Mesothelial cell of epicardium (in vitro differentiated cells): ENCODE results near the gene CTNNA1. TPM values are rescaled to one million over a fixed set of nuclear protein-coding genes. Genes with fewer than 3 reads are reported as not detected.

Experiments
- DNase-seq, 2 experiments: peaks; one replicate each; pipeline ENCODE4 v3.0.0; 2021; ENCODE audit warnings: low spot score in 2 of 2; ENCODE audit not compliant: unreplicated experiment in 2 of 2
- H3K27ac Mint-ChIP-seq: 2 replicates; pipeline ENCODE4 v1.8.0; 2021; ENCODE audit warnings: mixed read lengths
- H3K27me3 Mint-ChIP-seq: 2 replicates; pipeline ENCODE4 v1.8.0; 2021; ENCODE audit warnings: low read depth, mixed read lengths
- H3K36me3 Mint-ChIP-seq: 2 replicates; pipeline ENCODE4 v1.8.0; 2021; ENCODE audit warnings: mixed read lengths
- H3K4me1 Mint-ChIP-seq: 2 replicates; pipeline ENCODE4 v1.8.0; 2021; ENCODE audit warnings: mixed read lengths
- H3K4me3 Mint-ChIP-seq: 2 replicates; pipeline ENCODE4 v1.8.0; 2021; ENCODE audit warnings: mild to moderate bottlenecking, moderate library complexity, mixed read lengths
- H3K9me3 Mint-ChIP-seq: 2 replicates; pipeline ENCODE4 v1.8.0; 2021; ENCODE audit warnings: mixed read lengths
- CTCF ChIP-seq: fragments of 200-600 bp; sonication (generic); IDR thresholded peaks from one replicate; pipeline ENCODE4 v1.5.0; 2021; ENCODE audit warnings: antibody characterized with exemption; ENCODE audit not compliant: unreplicated experiment
- total RNA-seq: library from RNA; stranded (reverse); gene quantifications from 3 replicates; pipeline ENCODE4 v1.2.1, GENCODE V29; 2021

CTNNA1 gene
- total RNA-seq, 1 donor from 2014 or later: 427 TPM

- peak overlapping the region; percentile 80 for H3K27ac Mint-ChIP-seq
- peaks cover 57% of the 10 kb centered on the region for H3K4me1 Mint-ChIP-seq
- TF ChIP-seq CTCF: no peak
- no peak for DNase-seq
- peaks cover 6% of the 10 kb centered on the region for H3K36me3 Mint-ChIP-seq
- H3K4me3 Mint-ChIP-seq: no peak overlapping the region
- H3K27me3 Mint-ChIP-seq: no peaks in the 10 kb centered on the region
- H3K9me3 Mint-ChIP-seq: no peaks in the 10 kb centered on the region
Measured at GRCh38 chr5:138849439-138849838, 96.2 kb downstream of the CTNNA1 start.

GRCh38 chr5:138849882-138850281, 96.7 kb downstream of the CTNNA1 start:
- H3K9me3 Mint-ChIP-seq: no peaks in the 10 kb centered on the region
- TF ChIP-seq CTCF: no peak
- H3K36me3 Mint-ChIP-seq: peaks cover 6% of the 10 kb centered on the region
- H3K27ac Mint-ChIP-seq: no peak overlapping the region
- DNase-seq: no peak
- H3K27me3 Mint-ChIP-seq: no peaks in the 10 kb centered on the region
- H3K4me3 Mint-ChIP-seq: no peak overlapping the region
- H3K4me1 Mint-ChIP-seq: peaks cover 53% of the 10 kb centered on the region

GRCh38 chr5:138850865-138851435, 97.7 kb downstream of the CTNNA1 start:
- Mint-ChIP-seq H3K36me3 (peaks cover 4% of the 10 kb centered on the region), H3K4me1 (peaks cover 47% of the 10 kb centered on the region), H3K27me3 (no peaks in the 10 kb centered on the region), H3K9me3 (no peaks in the 10 kb centered on the region), H3K27ac (no peak overlapping the region), H3K4me3 (no peak overlapping the region)
- no peak for TF ChIP-seq CTCF
- DNase-seq: no peak

- H3K4me1 Mint-ChIP-seq: peaks cover 36% of the 10 kb centered on the region
- DNase-seq: no peak
- H3K27ac Mint-ChIP-seq: peak overlapping the region; percentile 40
- no peaks in the 10 kb centered on the region for H3K9me3 Mint-ChIP-seq
- H3K36me3 Mint-ChIP-seq: peaks cover 4% of the 10 kb centered on the region
- no peak overlapping the region for H3K4me3 Mint-ChIP-seq
- no peak for TF ChIP-seq CTCF
- H3K27me3 Mint-ChIP-seq: no peaks in the 10 kb centered on the region
Measured at GRCh38 chr5:138853132-138853531, 99.9 kb downstream of the CTNNA1 start.

GRCh38 chr5:138867011-138867410, 113.8 kb downstream of the CTNNA1 start:
- peaks cover 28% of the 10 kb centered on the region for H3K36me3 Mint-ChIP-seq
- H3K9me3 Mint-ChIP-seq: peaks cover 7% of the 10 kb centered on the region
- no peak overlapping the region for H3K27ac Mint-ChIP-seq
- no peak for TF ChIP-seq CTCF
- no peak overlapping the region for H3K4me3 Mint-ChIP-seq
- H3K27me3 Mint-ChIP-seq: no peaks in the 10 kb centered on the region
- peaks cover 36% of the 10 kb centered on the region for H3K4me1 Mint-ChIP-seq
- DNase-seq: no peak

GRCh38 chr5:138869038-138869437, 115.8 kb downstream of the CTNNA1 start:
- no peaks in the 10 kb centered on the region for H3K9me3 Mint-ChIP-seq
- H3K4me1 Mint-ChIP-seq: peaks cover 54% of the 10 kb centered on the region
- DNase-seq: no peak
- H3K36me3 Mint-ChIP-seq: peaks cover 12% of the 10 kb centered on the region
- H3K27me3 Mint-ChIP-seq: no peaks in the 10 kb centered on the region
- H3K4me3 Mint-ChIP-seq: no peak overlapping the region
- no peak for TF ChIP-seq CTCF
- peak overlapping the region; percentile 49 for H3K27ac Mint-ChIP-seq
